Measurements from ENCODE around the gene MXI1.
"Not testable (repeated sequence)": the region's sequence is repeated elsewhere in the genome, so short reads cannot be mapped to it uniquely, and the experiment has no call there.

Gene MXI1

DNA sequence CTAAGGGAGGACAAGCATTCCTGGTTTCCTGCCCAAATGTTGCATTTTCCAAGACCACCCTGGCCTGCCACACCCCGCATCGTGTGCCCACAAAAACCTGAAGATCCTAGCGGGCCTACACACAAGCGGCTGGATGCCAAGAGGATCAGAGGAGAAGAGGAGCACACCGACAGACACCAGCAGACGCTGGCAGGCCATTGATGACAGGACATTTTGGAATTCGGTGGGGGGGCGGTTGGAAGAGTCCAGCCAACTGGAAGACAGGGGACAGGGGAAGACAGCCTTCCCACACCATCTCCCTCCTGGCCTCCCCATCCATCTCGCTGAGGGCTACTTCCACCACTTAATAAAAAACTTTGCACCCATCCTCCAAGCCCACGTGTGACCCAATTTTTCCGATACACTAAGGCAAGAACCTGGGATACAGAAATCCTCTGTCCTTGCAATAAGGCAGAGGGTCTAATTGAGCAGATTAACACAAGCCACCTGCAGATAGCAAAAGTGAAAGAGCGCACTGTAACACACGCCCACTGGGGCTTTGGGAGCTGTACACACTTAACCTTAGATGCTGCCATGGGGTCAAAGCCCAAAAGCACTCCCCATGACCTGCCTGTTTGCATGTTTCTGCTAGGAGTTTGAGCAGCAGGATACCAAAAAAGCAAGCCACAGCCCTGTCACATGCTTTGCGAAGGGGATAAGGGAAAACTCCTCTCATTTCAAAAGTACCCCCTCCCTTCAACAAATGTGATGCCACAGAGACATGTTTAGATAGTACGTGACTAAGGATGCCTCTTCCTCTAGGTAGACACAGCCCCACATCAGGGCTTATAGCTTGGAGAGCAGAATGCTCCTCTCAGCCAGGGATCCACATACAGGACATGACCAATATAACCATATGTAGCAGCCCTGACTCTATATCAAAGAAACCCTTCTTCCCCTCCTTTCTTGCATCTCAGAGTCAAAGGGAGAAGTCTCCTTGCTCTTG, 110.8 kb downstream of the MXI1 start:
- DNase-seq (ENCODE audit: low read depth in 2 of 2), result no peak

GRCh38 chr10:110321869-110322620, 114.6 kb downstream of the MXI1 start:
- no peak for DNase-seq (ENCODE audit: low read depth in 2 of 2)

DNA sequence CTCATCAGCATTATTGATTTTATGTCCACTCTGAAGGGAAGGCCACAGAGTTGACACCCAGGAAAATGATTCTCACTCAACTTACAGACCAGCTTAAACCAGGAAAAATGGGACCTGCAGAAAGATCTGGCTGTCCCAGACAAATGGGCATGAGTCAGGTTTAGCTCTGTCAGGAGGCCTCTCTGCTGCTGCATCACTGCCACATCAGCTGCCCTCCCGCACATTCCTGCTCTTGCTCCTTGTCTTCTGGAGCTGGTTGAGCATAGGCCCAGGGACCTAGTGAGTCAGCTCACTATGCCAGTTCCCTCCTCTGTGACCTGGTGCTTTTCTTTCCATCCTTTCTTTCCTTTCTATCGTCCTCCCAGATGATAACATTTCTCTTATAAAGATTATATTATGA, 116.1 kb downstream of the MXI1 start:
- DNase-seq (ENCODE audit: low read depth in 2 of 2), result no peak

DNA sequence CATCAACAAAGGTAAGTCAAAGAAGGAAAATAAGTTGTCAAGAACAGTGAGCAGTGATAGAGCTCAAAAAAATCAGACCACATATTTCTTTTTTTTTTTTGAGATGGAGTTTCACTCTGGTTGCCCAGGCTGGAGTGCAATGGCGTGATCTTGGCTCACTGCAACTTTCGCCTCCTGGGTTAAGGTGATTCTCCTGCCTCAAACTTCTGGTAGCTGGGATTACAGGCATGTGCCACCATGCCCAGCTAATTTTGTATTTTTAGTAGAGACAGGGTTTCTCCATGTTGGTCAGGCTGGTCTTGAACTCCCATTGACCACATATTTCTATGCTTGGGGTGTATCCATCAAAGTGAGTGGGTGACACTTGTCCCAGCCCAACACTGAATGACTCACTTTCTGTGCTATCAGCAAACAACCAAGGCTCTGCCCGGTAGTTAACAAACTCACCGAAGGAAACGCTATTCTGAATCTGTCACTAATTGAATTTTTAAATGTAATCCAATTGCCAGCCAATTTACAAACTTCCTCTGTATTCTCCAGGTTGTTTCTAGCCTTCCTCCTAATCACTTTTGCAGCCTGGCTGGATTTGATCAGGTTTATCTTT, 116.9 kb downstream of the MXI1 start:
- no peak for DNase-seq (ENCODE audit: low read depth in 2 of 2)

DNA sequence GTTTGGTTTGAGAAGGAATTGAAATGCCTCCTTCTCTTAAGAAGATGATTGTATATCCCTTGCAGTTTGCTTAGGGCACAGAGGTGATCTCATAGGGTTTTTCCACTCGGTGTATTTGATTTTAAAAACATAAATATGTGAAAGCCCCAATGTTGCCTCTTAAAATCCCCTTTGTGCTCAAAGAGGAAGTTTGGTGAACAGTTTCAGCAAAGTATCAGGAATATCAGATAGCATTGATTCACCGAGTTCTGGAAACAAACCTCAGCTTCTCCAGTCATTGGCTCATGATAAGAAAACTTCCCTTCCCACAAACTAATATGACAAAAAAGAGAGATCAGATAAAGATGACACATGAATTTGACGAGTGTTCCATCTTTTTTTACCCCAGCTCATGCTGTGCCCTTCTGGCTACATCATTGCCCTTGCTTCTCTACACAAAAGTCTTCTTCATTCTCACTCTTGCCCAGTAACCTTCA, 117.4 kb downstream of the MXI1 start:
- no peak for DNase-seq (ENCODE audit: low read depth in 2 of 2)

- DNase-seq (ENCODE audit: low read depth in 2 of 2), result no peak
These were observed 119.1 kb downstream of the MXI1 start for GRCh38 chr10:110326351-110327032.

GRCh38 chr10:110327262-110327914, 120.0 kb downstream of the MXI1 start:
- no peak for DNase-seq (ENCODE audit: low read depth in 2 of 2)

- no peak for DNase-seq (ENCODE audit: low read depth in 2 of 2)
These were observed 123.3 kb downstream of the MXI1 start for GRCh38 chr10:110330675-110331074.

DNA sequence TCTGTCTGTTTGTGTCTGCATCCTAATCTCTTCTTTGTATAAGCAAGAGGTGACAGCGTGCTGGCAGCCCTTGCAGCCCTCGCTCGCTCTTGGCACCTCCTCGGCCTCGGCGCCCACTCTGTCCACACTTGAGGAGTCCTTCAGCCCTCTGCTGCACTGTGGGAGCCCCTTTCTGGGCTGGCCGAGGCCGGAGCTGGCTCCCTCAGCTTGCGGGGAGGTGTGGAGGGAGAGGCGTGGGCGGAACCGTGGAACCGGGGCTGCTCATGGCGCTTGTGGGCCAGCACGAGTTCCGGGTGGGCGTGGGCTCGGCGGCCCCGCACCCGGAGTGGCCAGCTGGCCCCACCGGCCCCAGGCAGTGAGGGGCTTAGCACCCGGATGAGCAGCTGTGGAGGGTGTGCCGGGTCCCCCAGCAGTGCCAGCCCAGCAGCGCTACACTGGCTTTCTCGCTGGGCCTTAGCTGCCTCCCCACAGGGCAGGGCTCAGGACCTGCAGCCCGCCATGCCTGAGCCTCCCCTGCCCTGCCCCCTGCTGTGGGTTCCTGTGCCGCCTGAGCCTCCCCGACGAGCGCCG, 123.9 kb downstream of the MXI1 start:
- DNase-seq (ENCODE audit: low read depth in 2 of 2), result not testable (repeated sequence)

- DNase-seq (ENCODE audit: low read depth in 2 of 2), result no peak
These were observed 126.8 kb downstream of the MXI1 start for GRCh38 chr10:110334061-110334656.

- DNase-seq (ENCODE audit: low read depth in 2 of 2), result no peak
These were observed 128.1 kb downstream of the MXI1 start for GRCh38 chr10:110335314-110336064.

GRCh38 chr10:110336111-110336721, 128.8 kb downstream of the MXI1 start:
- DNase-seq (ENCODE audit: low read depth in 2 of 2), result no peak
